Activated CD4-positive, alpha-beta T cell treated with anti-CD3 and anti-CD28 coated beads for 4 hours (primary cell): ENCODE results near the gene ZBTB16.
A peak's percentile ranks its signal among the peaks of the same experiment; 100 is the strongest.

ENCODE experiments used
- DNase-seq, 2 donors: peaks; one replicate each; pipeline ENCODE4 v3.0.0-alpha.2; 2020

ZBTB16 gene

DNA sequence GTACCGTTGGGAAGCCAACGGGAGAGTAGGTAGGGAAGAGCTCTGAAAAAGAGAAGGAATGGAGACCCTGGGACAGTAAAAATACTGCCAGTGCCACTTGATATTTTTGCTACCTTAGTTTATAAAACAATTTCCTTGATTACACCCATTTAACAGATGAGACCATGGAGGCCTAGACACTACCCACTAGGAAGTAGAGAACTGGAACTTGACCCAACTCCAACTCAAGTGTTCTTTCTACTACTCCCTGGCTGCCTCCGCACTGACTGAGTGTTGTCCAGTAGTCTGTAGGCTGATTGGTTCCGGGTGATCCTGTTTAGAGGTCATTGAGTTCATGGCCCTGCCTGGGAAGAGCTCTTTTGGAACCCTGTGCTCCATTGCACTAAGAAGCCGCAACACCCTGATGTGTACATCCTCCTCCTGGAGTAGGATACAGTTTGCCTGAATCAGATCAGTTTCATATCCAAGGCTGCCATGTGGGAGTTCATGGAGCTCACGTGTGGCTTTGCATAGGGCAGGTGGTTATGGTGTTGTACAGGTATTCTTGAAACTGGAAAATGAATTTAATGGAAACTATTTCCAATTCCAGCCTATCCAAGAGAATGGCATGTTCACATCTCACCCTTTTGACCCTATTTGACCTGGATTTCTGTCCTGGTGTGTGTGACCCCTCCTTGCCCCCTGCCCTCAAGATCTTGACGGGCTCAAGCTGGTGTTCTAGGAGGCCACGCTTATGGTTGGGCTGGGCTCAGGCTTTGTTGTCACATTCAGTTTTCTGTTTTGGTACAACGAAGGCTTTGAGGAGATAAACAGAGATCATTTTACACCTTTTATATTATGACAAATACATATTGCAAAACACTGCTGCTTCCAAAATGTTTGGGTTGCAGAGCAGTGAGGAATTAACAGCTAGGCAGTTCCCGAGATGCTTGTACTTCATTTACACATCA is 134.5 kb downstream of the ZBTB16 start:
- no peak for DNase-seq

DNA sequence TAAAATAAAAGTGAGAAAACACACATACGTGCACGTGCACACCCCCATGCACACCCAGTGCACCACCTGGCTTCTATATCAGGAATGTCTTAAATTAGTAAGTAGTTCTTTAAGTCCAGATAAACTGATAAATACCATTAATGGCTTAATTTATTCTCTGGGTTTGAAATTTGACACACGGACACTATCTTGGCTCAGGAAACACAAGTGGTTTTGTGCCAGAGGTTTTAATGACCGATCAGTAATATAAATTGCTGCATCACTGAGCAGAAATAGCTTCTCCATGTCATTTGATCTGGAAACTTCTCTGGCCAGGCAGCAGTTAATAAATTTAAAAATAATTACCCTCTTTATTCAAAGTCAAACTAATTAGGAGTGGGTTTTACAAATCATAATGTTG is 135.2 kb downstream of the ZBTB16 start:
- no peak for DNase-seq

DNA sequence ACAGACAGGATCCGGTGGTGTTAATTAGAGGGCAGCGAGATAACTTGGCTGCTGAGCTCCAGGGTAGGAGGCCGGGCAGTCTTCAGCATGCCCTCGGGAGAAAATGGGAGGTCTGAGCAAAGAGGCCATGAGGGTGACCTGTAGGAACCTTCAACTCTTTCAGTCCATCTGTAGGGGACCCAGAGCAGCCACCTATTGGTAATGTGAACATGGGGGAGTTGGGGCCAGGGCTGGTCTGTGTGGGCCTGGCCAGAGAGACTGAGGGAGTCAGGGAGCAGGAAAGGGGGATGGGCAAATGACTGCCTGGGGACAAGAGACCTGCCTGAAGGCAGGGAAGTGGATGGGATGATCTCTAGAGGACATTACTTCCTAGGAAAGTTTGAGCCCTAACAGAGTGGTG is 135.6 kb downstream of the ZBTB16 start:
- no peak for DNase-seq

DNA sequence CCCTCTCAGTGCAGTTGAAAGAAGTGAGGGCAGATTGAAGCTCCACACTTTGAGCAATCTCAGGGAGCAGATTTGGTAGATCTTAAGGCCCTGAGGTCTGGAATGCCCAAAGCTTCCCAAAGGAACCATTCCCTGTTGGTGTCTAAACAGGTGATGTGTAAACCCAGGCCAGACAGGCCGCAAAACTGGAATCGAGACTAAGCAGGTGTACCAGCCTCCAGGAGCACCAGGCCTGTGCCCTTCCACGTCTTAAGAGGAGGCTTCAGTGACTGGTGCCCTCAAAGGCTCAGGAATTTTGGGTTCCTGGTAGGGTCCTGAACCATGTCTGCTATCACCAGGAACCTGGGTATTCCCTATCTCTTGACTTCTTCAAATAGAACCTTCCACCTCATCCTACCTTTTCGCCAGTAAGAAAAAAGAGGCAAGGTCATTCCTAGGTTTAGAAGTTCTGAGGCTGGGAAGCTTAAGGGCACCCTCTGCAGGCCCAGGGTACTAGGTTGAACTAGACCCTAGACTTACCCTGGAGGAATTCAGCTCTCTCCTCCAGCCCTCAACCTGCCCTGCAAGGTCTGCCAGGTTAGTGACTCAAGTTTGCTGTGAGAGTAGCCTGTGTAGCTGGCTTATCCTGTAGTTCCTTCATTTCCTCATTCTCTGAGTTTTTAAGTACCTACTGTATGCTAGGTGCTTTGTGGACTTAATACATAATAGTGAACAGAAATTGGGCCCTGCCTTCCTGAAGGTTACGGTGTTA is 136.6 kb downstream of the ZBTB16 start:
- DNase-seq, result no peak

DNA sequence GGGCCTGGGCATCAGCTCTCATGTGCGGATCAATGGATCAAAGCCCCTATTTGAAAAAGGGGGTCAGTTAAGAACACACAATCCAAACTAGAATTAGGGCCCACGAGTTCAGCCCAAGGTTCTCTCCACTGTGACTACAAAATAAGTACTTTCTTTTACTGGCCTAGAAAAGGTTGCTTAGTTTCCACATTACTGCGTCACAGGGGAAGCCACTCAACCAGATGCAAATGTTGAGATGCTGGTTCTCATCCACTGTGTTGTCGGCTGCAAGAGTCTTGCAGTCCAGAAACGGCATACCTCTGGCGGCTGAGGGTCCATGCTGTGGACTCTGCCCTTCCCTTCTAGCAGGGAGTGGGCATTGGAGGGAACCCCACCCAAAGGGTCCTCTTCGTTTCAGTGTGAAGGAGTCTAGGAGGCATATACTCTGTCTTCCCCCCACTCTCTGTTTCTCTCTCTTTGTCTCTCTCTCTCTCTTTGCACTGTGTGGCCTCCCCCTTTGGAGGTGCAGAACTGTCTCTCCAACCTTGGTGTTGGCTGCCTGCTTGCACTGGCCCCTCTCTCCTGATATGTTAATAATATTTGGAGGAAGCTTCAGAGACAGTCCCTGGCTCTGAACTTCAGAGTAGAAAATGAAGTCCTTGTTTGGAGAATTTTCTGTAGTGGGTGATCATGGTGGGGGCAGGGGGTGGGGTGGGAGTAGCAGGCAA is 137.6 kb downstream of the ZBTB16 start:
- DNase-seq, result no peak

DNA sequence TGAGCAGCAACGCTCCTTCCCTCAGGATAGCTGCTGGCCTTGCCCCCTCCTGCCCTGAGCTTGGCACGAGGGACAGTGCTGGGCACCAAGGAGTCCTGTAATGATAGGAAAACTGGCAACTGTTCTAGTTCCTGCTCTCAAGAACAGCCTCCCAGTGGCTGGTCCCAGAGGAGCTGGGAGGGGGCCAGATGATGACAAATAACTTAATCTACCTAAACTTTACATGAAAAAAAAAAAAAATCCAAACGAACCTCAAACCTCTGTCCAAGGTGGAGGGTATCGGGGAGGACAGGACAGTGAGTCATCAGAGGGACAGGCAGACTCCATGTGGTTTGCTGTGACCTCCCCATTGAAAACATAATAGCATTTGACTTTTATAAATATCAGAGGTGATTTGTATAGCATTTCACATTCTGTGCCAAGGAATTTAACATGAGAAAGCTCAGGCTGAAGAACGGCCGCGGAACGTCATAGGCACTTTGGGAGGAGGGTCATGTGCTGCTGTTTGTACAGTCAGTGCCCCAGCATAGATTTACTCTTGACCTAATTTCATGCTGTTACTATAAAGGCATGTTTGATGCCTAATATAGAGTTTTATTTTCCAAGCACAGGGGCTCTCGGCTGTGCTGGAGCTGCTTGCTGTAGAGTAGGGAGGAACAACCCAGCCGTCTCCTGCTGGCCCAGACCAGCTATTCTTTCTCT is 138.4 kb downstream of the ZBTB16 start:
- DNase-seq, result no peak

DNA sequence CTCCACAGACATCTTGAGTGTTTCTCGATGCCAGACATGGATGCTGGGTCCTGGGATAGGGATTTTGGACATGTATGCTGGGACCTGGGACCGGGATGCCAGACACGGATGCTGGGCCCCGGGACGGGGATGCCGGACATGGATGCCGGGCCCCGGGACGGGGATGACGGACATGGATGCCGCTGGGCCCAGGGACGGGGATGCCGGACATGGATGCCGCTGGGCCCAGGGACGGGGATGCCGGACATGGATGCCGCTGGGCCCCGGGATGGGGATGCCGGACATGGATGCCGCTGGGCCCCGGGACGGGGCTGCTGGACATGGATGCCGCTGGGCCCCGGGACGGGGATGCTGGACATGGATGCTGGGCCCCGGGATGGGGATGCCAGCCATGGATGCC is 139.5 kb downstream of the ZBTB16 start:
- no peak for DNase-seq

DNA sequence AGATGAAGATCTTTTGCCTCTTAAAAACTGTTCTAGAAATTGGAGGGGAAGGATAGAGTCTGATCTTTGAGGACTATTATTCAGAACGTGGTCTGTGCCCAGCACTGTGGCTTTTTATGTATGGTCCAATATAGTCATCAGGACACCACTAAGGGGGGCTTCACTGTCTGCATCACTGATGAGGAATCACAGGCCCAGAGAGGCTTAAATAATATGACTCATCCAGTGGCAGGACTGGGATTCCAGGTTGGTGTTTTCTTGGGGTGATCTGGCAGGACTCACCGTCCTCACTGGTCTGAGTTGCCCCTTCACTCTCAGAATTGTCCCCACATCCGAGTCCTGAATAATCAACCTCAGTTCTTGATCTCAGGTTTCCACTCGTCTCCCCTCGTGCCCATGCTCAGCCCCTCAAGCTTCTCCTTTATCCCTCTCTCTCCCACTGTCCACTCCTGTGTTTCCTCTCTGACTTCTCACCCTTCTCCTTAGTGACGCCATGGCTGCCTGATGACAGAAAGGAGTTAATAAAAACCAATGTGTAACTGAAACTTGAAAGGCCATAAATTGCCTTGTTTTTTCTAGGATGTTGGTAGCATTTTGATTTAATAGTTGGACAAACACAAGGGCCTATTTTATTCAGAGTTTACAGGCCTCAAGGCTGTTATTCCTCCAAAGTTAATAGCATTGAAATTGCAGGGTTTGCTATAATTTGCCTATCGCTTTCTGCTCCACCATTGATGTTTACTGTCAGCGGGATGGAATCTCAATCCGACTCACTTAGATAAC is 141.0 kb downstream of the ZBTB16 start:
- DNase-seq, result no peak

DNA sequence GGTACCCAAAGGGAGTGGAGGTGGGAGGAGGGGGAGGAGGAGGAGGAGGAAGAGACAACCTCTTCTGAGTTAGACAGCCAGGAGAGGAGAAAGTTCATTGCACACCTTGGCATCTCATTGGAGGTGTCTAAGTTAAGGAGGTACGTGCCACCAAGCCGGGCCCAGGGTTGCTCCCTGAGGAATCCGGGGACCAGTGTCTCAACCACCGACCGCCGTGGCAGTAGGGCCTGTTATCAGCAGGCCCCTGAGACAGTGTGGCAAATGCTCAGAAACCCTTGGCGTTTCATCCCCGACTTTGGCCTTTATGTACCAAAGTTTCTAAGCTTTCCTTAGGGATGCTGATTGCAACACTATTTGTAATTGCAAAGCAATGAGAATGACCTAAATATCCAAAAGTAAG is 141.7 kb downstream of the ZBTB16 start:
- DNase-seq, result no peak

DNA sequence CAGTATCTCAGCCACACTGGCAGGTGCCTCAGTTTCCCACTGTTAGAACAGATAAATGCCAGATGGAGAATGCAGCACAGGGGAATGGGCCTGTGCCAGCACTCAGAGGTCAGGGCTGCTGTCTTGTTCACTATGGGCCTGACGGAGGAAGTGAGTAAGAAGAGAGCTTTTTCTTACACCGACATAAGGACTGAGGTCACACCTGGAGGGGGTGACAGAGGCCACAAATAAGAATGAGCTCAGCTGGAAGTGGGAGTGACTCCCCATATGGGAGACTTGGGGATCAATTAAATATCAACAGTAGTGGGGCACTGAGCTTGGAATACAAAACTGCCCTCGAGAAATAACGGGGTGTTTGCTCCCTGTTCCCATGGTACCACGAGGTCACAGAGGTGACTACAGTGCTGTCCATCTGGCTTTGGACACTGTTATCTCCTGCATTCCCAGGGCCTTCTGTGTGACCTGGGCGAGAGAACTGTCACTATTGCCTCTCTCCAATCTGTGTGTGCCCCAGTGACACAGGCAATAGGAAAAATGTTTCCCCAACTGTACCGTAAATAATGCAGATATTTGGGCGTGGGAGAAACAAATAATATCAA is 142.6 kb downstream of the ZBTB16 start:
- no peak for DNase-seq

DNA sequence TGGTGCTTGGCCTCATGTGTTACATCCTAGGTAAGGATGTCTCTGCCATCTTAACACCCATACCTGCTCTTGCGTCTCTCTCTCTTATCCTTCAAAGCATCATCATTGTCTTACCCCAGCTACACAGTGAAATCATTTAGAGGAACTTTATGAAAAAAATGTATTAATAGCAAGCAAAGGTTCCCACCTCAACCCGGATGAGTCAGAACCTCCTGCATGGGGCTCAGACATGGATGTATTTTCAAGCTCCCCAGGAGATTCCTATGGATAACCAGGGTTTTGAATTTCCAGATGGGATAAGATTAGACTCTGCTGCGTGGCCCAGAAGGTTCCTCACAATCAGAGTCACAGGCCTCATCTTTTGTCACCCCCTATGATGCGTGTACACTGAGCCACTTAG is 147.6 kb downstream of the ZBTB16 start:
- DNase-seq, result no peak

DNA sequence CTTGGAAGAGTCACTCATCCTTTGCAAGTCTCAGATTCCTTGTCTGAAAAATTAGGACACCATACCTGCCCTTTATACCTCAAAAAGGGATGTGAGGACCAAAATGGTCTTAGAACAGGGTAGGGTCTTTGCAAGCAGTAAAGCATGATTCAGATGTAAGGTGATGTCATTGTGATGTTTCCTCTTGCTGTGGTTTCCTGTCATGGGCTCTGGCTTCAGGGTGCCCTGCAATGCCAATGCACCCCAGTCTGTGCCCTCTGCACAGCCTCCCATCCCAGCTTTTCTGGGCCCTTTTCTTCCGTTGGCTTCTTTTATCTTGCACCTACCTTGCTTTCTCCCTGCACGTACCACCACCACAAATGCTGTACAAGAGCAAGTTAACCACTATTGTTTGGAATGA is 148.9 kb downstream of the ZBTB16 start:
- DNase-seq, result peak; percentile 8 to 21

DNA sequence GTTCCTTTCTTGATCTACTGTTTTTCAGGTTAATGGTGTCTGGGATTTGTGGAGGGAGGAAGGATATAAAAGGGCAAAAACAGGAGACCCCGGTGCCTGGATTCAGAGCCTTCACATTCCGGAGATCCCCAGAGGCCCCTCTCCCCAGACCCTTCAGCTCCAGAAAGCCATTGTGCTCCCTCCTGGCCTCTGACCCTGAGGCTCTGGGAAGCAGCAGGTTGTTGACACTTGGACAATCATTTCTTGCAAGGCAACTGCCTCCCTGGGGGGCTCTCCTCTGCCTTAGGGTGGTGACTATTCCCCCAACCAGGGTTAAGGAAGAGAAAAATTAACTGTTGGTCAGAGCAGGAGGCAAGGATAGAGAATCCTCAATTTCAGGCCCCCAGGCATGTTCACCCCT is 149.8 kb downstream of the ZBTB16 start:
- no peak for DNase-seq

DNA sequence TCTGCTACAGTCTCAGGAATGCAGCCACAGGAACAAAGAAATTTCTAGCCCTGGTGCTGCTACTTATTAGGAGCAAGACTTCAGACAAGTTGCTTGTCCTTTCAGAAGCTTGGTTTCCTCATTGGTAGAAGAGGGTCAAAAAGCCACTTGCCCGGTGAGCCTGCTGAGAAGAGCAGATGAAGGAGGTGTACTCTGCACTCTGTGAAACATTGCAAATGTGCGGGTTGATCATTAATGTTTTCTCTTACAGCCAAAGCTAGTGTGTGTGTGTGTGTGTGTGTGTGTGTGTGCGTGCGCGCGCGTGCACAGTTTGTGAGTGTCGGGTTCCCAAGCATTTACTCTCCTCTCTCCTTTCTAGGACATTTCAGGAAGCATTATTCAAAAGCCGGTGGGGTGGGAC is 150.4 kb downstream of the ZBTB16 start:
- no peak for DNase-seq

DNA sequence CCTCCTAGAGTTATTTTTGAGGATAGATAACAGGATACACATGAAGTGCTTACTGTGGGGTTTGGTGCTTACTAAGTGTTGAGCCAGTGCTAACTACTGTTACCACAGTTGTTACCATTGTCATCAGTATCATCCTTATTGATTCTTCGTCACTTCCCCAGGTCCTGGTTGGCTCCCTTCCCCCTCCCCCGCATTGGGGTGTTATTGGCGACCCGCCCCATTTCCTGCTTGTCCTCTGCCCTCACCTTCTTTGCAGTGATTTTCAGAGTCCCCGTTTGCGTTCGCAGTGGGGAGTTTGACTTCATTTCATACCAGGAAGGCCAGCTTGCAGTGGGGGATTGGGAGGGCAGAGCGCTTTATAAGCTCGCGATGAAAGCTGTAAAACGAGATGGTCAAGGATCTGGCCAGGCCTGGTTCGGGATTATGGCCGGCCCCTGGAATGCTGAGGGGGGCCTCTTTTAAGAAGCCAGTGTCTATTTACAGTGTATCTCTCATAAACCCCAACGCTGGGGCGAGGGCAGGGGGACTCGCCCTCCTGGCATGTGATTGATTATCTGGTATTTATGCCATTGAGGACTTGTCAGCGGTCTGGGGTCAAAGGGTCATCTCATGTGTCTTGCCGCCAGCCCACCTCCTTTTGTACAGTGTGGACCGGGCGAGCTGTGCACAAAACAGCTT is 152.1 kb downstream of the ZBTB16 start:
- DNase-seq, result no peak

DNA sequence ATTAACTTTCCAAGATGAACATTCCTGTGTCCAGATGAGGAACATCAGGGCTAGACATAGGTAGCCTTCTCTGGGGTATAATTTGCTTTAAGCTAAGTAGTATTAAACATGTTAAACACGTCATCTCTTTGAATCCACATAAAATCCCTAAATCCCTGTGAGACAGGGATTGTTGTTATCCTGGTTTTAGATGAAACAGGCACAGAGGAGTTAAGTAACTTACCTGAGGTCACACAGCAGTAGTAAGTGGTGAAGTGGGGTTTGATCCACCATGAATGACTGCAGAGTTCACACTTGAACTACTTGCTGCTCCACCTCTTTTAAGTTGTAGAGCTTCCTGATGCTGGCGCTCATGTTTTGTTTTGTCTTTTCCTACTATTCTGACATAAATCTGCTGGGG is 154.1 kb downstream of the ZBTB16 start:
- no peak for DNase-seq

DNA sequence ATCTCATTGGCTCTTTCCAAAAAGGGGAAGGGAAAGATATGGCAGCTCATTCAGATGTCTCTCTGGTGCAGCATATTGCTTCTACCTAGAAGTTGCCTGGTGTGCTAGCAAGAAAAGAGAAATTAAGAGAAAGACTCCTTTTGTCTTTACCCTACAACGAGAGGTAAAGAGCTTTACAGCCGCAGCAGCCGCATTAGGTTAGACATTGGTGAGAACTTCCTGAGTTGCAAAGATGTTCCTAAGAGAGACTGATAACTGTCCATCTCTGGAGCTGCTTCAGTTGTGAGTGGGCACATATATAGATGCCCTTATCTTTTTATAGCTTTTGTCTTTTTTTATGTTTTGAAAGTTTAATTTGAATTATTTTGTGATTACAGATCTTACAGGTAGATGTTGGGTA is 155.9 kb downstream of the ZBTB16 start:
- DNase-seq, result no peak

DNA sequence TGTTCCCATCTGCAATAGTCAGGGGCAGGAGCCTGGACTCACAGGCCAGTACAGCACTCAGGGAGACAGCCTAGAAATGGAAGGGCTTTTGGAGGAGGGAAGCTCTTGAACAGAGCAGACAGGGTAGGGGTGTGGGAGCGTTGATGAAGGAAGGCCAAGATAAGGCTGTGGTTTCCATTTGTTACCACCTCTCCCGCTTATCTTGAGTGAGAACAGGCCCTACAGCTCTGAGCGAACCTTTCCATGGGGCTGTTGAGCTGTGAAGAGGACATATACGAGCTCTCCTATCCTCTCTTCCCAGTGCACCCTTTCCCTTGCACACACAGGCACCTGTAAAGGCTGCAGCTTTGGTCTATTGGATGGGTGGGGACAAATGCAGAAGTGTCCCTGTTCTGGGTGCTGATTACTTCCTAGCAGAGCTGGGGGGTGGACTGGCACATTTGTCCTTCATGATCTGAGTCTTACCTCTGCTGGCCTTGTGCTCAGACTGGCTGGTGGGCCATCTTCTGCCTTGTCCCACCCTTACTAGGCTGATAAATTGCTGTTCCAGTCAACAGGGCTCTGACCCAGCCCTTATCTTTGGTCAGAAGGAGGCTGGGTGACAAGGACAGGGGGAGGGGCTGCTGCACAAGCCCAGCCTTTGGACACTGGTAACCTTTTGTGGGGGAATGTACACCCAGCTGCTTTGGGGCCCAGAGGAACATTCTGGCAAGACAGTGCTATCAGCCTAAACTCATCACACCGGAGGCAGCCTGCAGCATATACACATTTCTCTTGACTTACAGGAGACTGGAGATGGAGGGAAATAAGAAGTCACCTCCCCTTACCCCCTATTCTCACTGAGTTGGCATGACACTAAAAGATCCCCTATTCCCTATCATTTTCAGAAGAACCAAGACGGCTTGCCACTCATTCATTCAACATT is 156.6 kb downstream of the ZBTB16 start:
- DNase-seq, result no peak

DNA sequence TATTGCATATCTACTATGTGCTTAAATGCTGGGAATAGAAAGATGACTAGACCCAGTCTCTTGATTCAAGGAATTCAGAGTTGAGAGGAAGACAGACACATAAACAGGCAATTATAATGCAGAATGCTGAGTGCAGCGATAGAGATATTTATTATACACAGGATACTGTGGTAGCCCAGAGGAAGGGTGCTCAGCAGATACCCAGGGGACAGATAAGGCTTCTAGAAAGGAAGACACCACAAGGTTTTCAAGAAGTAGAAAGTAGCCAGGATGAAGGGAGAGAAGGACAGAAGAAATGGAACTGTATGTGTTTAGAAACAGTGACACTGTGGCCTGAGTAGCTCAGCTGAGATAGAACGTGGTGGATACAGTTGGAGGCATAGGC is 157.3 kb downstream of the ZBTB16 start:
- DNase-seq, result no peak

DNA sequence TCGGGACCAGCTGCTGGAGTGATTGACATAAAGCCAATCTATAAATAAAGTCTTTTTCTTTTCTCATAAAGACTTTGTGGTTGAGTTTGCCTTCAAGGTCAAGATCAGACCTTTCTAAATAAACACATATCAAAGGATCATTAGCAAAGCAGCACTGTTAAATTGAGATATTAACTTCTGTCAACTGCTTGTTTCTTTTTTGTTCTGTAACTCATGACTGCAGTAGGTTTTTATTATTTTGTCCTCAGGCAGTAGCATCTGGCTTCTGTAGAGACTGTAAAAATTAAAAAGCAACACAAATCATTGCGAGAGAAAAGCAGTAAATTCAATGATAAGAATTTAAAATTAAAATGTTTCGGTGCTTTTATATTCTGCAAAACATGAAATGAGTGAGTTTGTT is 159.0 kb downstream of the ZBTB16 start:
- DNase-seq, result no peak
